GM23248 (cell line): ENCODE results near the gene MED20.

ENCODE experiments used
- EZH2 ChIP-seq: fragments of 200-600 bp; sonication (generic); IDR thresholded peaks from 2 replicates; pipeline ENCODE4 v1.6.1; 2018; ENCODE audit warnings: antibody characterized with exemption, mild to moderate bottlenecking; ENCODE audit not compliant: insufficient read depth, poor library complexity, severe bottlenecking
- EZH2phosphoT487 ChIP-seq: fragments of 200-600 bp; sonication (generic); IDR thresholded peaks from 2 replicates; pipeline ENCODE4 v1.6.1; 2018; ENCODE audit warnings: antibody characterized with exemption, moderate library complexity, mild to moderate bottlenecking, low read depth; ENCODE audit not compliant: insufficient read depth

- TF ChIP-seq EZH2: no peak
- no peak for TF ChIP-seq EZH2phosphoT487
Measured at GRCh38 chr6:41966214-41966920, 45.4 kb upstream of the MED20 start.
